GM23338 (cell line): ENCODE data around the gene MSANTD1. TPM values are rescaled to one million over a fixed set of nuclear protein-coding genes. Genes with fewer than 3 reads are reported as not detected.

Source experiments
- ATAC-seq: fragments of 200-7000 bp; cut with Tn5 transposase; 3 replicates; pipeline ENCODE4 v1.9.1; 2020
- DNase-seq: peaks from one replicate; pipeline ENCODE4 v3.0.0-alpha.2; 2015; ENCODE audit warnings: low spot score
- H2AFZ ChIP-seq: fragments of 200-600 bp; sonication (generic); 2 replicates; pipeline ENCODE4 v1.8.0; 2016; ENCODE audit warnings: antibody characterized with exemption, mild to moderate bottlenecking, moderate library complexity
- H3F3A ChIP-seq: fragments of 200-600 bp; sonication (generic); replicated peaks from 2 replicates; pipeline ENCODE4 v1.8.0; 2017; ENCODE audit warnings: antibody characterized with exemption, mixed run types, low read depth
- H3K27ac ChIP-seq: fragments of 200-600 bp; sonication (generic); 2 replicates; pipeline ENCODE4 v1.6.1; 2016; ENCODE audit warnings: low read depth
- H3K27me3 ChIP-seq: fragments of 200-600 bp; sonication (generic); 2 replicates; pipeline ENCODE4 v1.8.0; 2016; ENCODE audit warnings: mild to moderate bottlenecking, mixed run types, moderate library complexity; ENCODE audit not compliant: insufficient read depth
- H3K36me3 ChIP-seq: fragments of 200-600 bp; sonication (generic); 2 replicates; pipeline ENCODE4 v1.8.0; 2016; ENCODE audit warnings: mild to moderate bottlenecking; ENCODE audit not compliant: insufficient read depth
- H3K4me1 ChIP-seq: fragments of 200-600 bp; sonication (generic); 2 replicates; pipeline ENCODE4 v1.8.0; 2016; ENCODE audit warnings: mild to moderate bottlenecking, moderate library complexity; ENCODE audit not compliant: insufficient read depth
- H3K4me2 ChIP-seq: fragments of 200-600 bp; sonication (generic); 2 replicates; pipeline ENCODE4 v1.7.1; 2017; ENCODE audit warnings: mixed run types
- H3K4me3 ChIP-seq: fragments of 200-600 bp; sonication (generic); 2 replicates; pipeline ENCODE4 v1.6.1; 2016; ENCODE audit warnings: mixed run types
- H3K79me2 ChIP-seq: fragments of 200-600 bp; sonication (generic); replicated peaks from 2 replicates; pipeline ENCODE4 v1.8.0; 2017; ENCODE audit warnings: mild to moderate bottlenecking; ENCODE audit not compliant: insufficient read depth
- H3K9me2 ChIP-seq: fragments of 200-600 bp; sonication (generic); 2 replicates; pipeline ENCODE4 v1.8.0; 2017; ENCODE audit not compliant: insufficient read depth
- H4K20me1 ChIP-seq: fragments of 200-600 bp; sonication (generic); replicated peaks from 2 replicates; pipeline ENCODE4 v1.8.0; 2017; ENCODE audit warnings: mild to moderate bottlenecking; ENCODE audit not compliant: insufficient read depth
- H3K27ac Mint-ChIP-seq: 2 replicates; pipeline ENCODE4 v1.8.0; 2020; ENCODE audit warnings: inconsistent platforms, mild to moderate bottlenecking, moderate library complexity, mixed read lengths
- H3K27me3 Mint-ChIP-seq: 3 replicates; pipeline ENCODE4 v1.8.0; 2022; ENCODE audit warnings: low read depth, mild to moderate bottlenecking, moderate library complexity, mixed read lengths, inconsistent platforms; ENCODE audit not compliant: insufficient read depth, poor library complexity
- H3K36me3 Mint-ChIP-seq: 3 replicates; pipeline ENCODE4 v1.8.0; 2021; ENCODE audit warnings: low read depth, mild to moderate bottlenecking, inconsistent platforms, moderate library complexity, mixed read lengths
- H3K4me1 Mint-ChIP-seq: 3 replicates; pipeline ENCODE4 v1.8.0; 2020; ENCODE audit warnings: mild to moderate bottlenecking, inconsistent platforms, mixed read lengths
- H3K4me3 Mint-ChIP-seq: 3 replicates; pipeline ENCODE4 v1.8.0; 2021; ENCODE audit warnings: moderate library complexity, mild to moderate bottlenecking, inconsistent platforms, mixed read lengths
- H3K9me3 Mint-ChIP-seq: 3 replicates; pipeline ENCODE4 v1.8.0; 2020; ENCODE audit warnings: moderate library complexity, mild to moderate bottlenecking, inconsistent platforms, mixed read lengths
- CREB1 ChIP-seq: fragments of 250-450 bp; sonication (Bioruptor Pico); IDR thresholded peaks from 2 replicates; pipeline ENCODE4 v1.5.0; 2020; ENCODE audit warnings: low read depth, mild to moderate bottlenecking, moderate library complexity
- CTCF ChIP-seq, 2 experiments: fragments of 200-600 bp in 1 of 2; sonication (generic) in 1 of 2; conservative IDR thresholded peaks; 2 replicates each; pipeline versions ENCODE4 v1.5.1 to v1.6.1; 2016 to 2017; ENCODE audit warnings: antibody characterized with exemption in 2 of 2, low read depth in 2 of 2, mild to moderate bottlenecking in 2 of 2, moderate library complexity in 1 of 2
- EZH2 ChIP-seq: fragments of 200-600 bp; sonication (generic); IDR thresholded peaks from one replicate; pipeline ENCODE4 v1.8.0; 2017; ENCODE audit warnings: antibody characterized with exemption, mild to moderate bottlenecking, low read depth; ENCODE audit not compliant: unreplicated experiment
- EZH2phosphoT487 ChIP-seq: fragments of 200-600 bp; sonication (generic); IDR thresholded peaks from one replicate; pipeline ENCODE4 v1.8.1; 2018; ENCODE audit warnings: antibody characterized with exemption; ENCODE audit not compliant: unreplicated experiment
- JUNB ChIP-seq: IDR thresholded peaks from one replicate; pipeline ENCODE4 v1.6.1; 2016; ENCODE audit warnings: antibody characterized with exemption; ENCODE audit not compliant: unreplicated experiment
- NANOG ChIP-seq: IDR thresholded peaks from 2 replicates; pipeline ENCODE4 v1.6.1; 2016; ENCODE audit warnings: antibody characterized with exemption, borderline replicate concordance
- STAT1 ChIP-seq: IDR thresholded peaks from one replicate; pipeline ENCODE4 v1.6.1; 2016; ENCODE audit warnings: antibody characterized with exemption; ENCODE audit not compliant: unreplicated experiment
- ZNF331 ChIP-seq: fragments of 250-450 bp; sonication (Bioruptor Pico); IDR thresholded peaks from 2 replicates; pipeline ENCODE4 v1.5.0; 2020; ENCODE audit warnings: low read depth, mild to moderate bottlenecking, moderate library complexity
- ZNF462 ChIP-seq: fragments of 250-450 bp; sonication (Bioruptor Pico); IDR thresholded peaks from 2 replicates; pipeline ENCODE4 v1.5.0; 2020; ENCODE audit warnings: mild to moderate bottlenecking, moderate library complexity
- polyA plus RNA-seq: library from polyadenylated mRNA; unstranded; fragments of >200 nt; fragmentation: Nextera tagmentation; extraction: Ambion mirVana; gene quantifications from 2 replicates; pipeline ENCODE4 v1.2.1, GENCODE V29; 2016
- total RNA-seq: library from RNA; depleted of rRNA; stranded (reverse); fragments of >200 nt; shearing (Covaris generic); gene quantifications from 2 replicates; pipeline ENCODE4 v1.2.3, GENCODE V29; 2014
- TF ChIP-seq, protein P1 (sequence below): IDR thresholded peaks from 2 replicates; pipeline ENCODE4 v1.6.1; 2016; ENCODE audit warnings: antibody characterized with exemption

The MSANTD1 gene
- total and polyA plus RNA-seq, 2 experiments from 2014 or later: 0.29 to 1.0 TPM

DNA sequence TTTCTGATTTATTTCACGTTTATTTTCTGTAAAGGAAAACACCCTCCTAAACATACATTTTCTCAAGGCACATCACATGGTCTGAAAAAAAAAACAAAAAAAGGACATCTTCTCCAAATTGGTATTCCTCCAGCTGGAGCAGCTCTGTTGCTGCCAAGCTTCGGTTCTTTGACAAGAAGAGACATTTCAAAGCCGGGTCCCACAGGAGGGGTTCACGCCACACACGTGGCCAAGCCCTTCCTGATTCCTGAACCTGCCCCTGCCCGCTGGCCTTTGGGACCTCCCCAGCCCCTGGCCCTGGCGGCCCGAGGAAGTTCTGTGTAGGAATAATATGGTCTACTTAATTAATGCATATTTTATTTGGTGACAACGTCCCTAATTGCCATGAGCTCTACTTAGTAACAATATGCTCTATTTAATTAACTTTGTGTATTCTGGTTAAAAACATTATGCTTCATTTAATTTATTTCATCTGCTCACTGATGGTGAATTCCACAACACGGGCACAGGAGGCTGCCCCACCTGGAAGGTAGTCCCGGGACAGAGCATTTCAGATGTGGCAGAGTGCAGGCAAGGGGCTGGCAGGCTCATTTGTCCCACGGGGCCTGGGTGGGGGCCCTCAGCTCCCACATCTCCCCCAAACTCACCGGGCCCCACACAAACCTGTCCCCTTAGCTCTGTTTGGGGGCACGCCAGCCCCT is 38.5 kb downstream of the MSANTD1 start:
- peaks cover 6% of the 10 kb centered on the region for H3K4me1 Mint-ChIP-seq
- no peaks in the 10 kb centered on the region for H3K79me2 ChIP-seq
- H3K4me3 Mint-ChIP-seq: no peak overlapping the region
- peaks cover 5% of the 10 kb centered on the region; the same call in 1 of the 2 replicates for H3F3A ChIP-seq
- no peaks in the 10 kb centered on the region; the same call in 1 of the 3 replicates for H3K36me3 Mint-ChIP-seq
- ATAC-seq (no peak), DNase-seq (no peak)
- no peaks in the 10 kb centered on the region for H3K9me2 ChIP-seq
- H3K27me3 ChIP-seq: peaks cover 15% of the 10 kb centered on the region
- no peaks in the 10 kb centered on the region; the same call in 1 of the 2 replicates for H3K4me1 ChIP-seq
- no peak overlapping the region for H2AFZ ChIP-seq
- H3K9me3 Mint-ChIP-seq: peaks cover 5% of the 10 kb centered on the region; the same call in 2 of the 3 replicates
- H3K27ac ChIP-seq: no peak overlapping the region
- H3K4me3 ChIP-seq: no peak overlapping the region
- TF ChIP-seq EZH2: no peak
- TF ChIP-seq, protein P1, sequence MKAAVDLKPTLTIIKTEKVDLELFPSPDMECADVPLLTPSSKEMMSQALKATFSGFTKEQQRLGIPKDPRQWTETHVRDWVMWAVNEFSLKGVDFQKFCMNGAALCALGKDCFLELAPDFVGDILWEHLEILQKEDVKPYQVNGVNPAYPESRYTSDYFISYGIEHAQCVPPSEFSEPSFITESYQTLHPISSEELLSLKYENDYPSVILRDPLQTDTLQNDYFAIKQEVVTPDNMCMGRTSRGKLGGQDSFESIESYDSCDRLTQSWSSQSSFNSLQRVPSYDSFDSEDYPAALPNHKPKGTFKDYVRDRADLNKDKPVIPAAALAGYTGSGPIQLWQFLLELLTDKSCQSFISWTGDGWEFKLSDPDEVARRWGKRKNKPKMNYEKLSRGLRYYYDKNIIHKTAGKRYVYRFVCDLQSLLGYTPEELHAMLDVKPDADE: no peak
- TF ChIP-seq EZH2phosphoT487: no peak
- no peak for TF ChIP-seq ZNF331 (CRISPR knock-in tag)
- peaks cover 23% of the 10 kb centered on the region for H3K27me3 Mint-ChIP-seq
- H3K36me3 ChIP-seq: no peaks in the 10 kb centered on the region
- H3K4me2 ChIP-seq: no peak overlapping the region
- no peak overlapping the region for H3K27ac Mint-ChIP-seq
- H4K20me1 ChIP-seq: no peaks in the 10 kb centered on the region

DNA sequence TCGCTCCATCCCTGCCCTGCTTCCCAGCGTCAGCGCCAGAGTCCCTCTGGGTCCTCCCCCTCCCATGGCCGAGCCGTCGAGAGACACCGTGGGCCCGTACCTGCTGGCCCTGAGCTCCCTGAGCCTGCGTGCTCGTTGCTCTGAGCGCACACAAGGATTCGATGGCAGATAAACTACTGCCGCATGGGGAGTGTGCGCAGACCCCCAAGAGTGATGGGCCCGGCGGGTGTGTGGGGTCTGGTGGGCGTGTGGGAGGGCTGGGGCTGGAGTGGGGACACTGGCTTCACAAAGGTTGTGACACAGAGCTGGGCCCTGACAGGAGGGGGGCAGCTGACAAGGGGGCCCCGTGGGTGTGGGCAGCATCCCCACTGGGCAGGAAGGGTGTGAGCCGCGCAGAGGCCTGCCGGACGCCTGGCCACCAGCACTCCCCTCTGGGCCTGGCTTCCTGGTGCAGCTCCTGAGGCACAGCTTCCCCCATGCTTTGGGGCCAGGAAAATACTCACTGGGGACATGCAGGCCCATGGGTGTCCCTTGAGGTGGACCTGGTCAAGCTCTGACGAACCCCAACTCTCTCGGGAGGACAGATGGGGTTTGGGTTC is 39.1 kb downstream of the MSANTD1 start:
- Histone ChIP-seq H3K4me3 (no peak overlapping the region), H3F3A (peaks cover 5% of the 10 kb centered on the region; the same call in 1 of the 2 replicates)
- no peak for DNase-seq
- TF ChIP-seq NANOG (no peak), ZNF462 (CRISPR knock-in tag) (no peak), CTCF (conservative IDR thresholded peaks at IDR 0.05; ENCODE audit: low read depth in 2 of 2) (no peak), CREB1 (CRISPR knock-in tag) (no peak), STAT1 (no peak), EZH2 (no peak), JUNB (no peak)
- TF ChIP-seq, protein P1: no peak

More for the DNA sequence above, 39.1 kb downstream of the MSANTD1 start:
- Histone ChIP-seq H2AFZ (no peak overlapping the region), H4K20me1 (no peaks in the 10 kb centered on the region), H3K27ac (no peak overlapping the region), H3K9me2 (no peaks in the 10 kb centered on the region), H3K79me2 (no peaks in the 10 kb centered on the region), H3K4me1 (no peaks in the 10 kb centered on the region; the same call in 1 of the 2 replicates), H3K4me2 (no peak overlapping the region), H3K27me3 (peaks cover 15% of the 10 kb centered on the region), H3K36me3 (no peaks in the 10 kb centered on the region)
- Mint-ChIP-seq H3K4me1 (peaks cover 6% of the 10 kb centered on the region), H3K27me3 (peaks cover 23% of the 10 kb centered on the region), H3K9me3 (no peaks in the 10 kb centered on the region), H3K4me3 (no peak overlapping the region), H3K27ac (no peak overlapping the region), H3K36me3 (no peaks in the 10 kb centered on the region)
- no peak for ATAC-seq
